GM21717 (cell line): Measurements from ENCODE around the gene UBAC2.

Source experiments
- ATAC-seq: cut with Tn5 transposase; IDR thresholded peaks from one replicate; pipeline ENCODE4 v1.9.1; 2021; ENCODE audit warnings: mild to moderate bottlenecking, moderate library complexity; ENCODE audit not compliant: unreplicated experiment

Gene UBAC2

GRCh38 chr13:99307648-99308339, 107.1 kb downstream of the UBAC2 start:
- peak; percentile 47 for ATAC-seq

GRCh38 chr13:99308471-99309087, 107.9 kb downstream of the UBAC2 start:
- no peak for ATAC-seq

GRCh38 chr13:99310382-99311031, 109.9 kb downstream of the UBAC2 start:
- peak; percentile 54 for ATAC-seq

- no peak for ATAC-seq
Observed at GRCh38 chr13:99311137-99311536, 110.5 kb downstream of the UBAC2 start.

- ATAC-seq, result no peak
Observed at GRCh38 chr13:99311748-99312492, 111.3 kb downstream of the UBAC2 start.

- no peak for ATAC-seq
Observed at GRCh38 chr13:99312493-99312883, 111.8 kb downstream of the UBAC2 start.

GRCh38 chr13:99313501-99313900, 112.8 kb downstream of the UBAC2 start:
- ATAC-seq, result no peak

GRCh38 chr13:99313941-99314340, 113.3 kb downstream of the UBAC2 start:
- no peak for ATAC-seq

GRCh38 chr13:99314640-99315176, 114.1 kb downstream of the UBAC2 start:
- ATAC-seq, result no peak

GRCh38 chr13:99315186-99315585, 114.5 kb downstream of the UBAC2 start:
- no peak for ATAC-seq

GRCh38 chr13:99316224-99316623, 115.6 kb downstream of the UBAC2 start:
- ATAC-seq, result no peak

GRCh38 chr13:99316657-99317256, 116.1 kb downstream of the UBAC2 start:
- ATAC-seq, result no peak

- ATAC-seq, result no peak
Observed at GRCh38 chr13:99320693-99321481, 120.2 kb downstream of the UBAC2 start.

- no peak for ATAC-seq
Observed at GRCh38 chr13:99321709-99322108, 121.1 kb downstream of the UBAC2 start.

- peak; percentile 91 for ATAC-seq
Observed at GRCh38 chr13:99322297-99323103, 121.8 kb downstream of the UBAC2 start.

GRCh38 chr13:99323488-99323887, 122.8 kb downstream of the UBAC2 start:
- no peak for ATAC-seq

GRCh38 chr13:99326012-99326411, 125.4 kb downstream of the UBAC2 start:
- ATAC-seq, result no peak

GRCh38 chr13:99327126-99327525, 126.5 kb downstream of the UBAC2 start:
- ATAC-seq, result no peak

GRCh38 chr13:99327761-99328160, 127.1 kb downstream of the UBAC2 start:
- no peak for ATAC-seq
